K562 treated with DMSO at 1 percent for 12 hours (cell line): ENCODE results near the gene CYP3A4. TPM values are rescaled to one million over a fixed set of nuclear protein-coding genes. Genes with fewer than 3 reads are reported as not detected.

Experiments used
- total RNA-seq: library from RNA; unstranded; fragments of 300-600 nt; gene quantifications from 2 replicates; pipeline ENCODE4 v1.2.3, GENCODE V29; 2022; ENCODE audit not compliant: insufficient read depth

CYP3A4 gene
- total RNA-seq = not detected in 2 replicates

GRCh38 chr7:99784007-99784406 is at the start of gene CYP3A4:
TSS of gene CYP3A4 (minus strand) at chr7:99784184. CDS start at chr7:99784081, 103 bp downstream.

DNA sequence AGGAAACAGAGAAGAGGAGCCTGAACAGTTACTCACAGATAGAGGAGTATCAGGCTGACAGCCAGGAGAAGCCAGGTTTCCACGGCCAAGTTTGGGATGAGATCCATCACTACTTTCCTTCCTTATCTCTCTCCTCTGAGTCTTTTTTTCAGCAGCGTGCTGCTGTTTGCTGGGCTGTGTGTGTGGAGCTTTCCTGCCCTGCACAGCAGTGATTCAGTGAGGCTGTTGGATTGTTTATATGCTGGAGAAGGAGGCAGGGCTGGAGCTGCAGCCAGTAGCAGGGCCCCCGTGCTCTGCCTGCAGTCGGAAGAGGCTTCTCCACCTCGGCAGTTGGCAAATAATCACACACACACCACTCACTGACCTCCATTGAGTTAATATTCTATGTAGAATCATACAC is 49.0 kb downstream of the CYP3A4 start, which contains the start of gene CYP3A7:
Gene CYP3A7, minus strand, starts transcription at position 210 of the 400 bp plus-strand sequence. Its CDS starts 103 bp downstream, at position 107.

Other genes with a start within 250 kb of the CYP3A4 start
- gene FAM200A, start 232.1 kb downstream of the CYP3A4 start, total RNA-seq = 3.5 and 11.1 TPM in 2 replicates
- gene ZNF655, start 225.5 kb downstream of the CYP3A4 start, total RNA-seq = 37.2 and 85.5 TPM in 2 replicates
- gene TMEM225B, start 185.9 kb downstream of the CYP3A4 start, total RNA-seq = not detected in 2 replicates
- 6.8 and 12.2 TPM in 2 replicates for gene ZSCAN25, start 167.2 kb downstream of the CYP3A4 start, total RNA-seq
- gene CYP3A5, start 104.2 kb downstream of the CYP3A4 start, total RNA-seq = 3.2 and 11.1 TPM in 2 replicates
- not detected in 2 replicates for gene CYP3A7, start 49.0 kb downstream of the CYP3A4 start, total RNA-seq
- gene CYP3A43, start 43.8 kb upstream of the CYP3A4 start, total RNA-seq = not detected in 2 replicates
- gene OR2AE1, start 92.8 kb upstream of the CYP3A4 start, total RNA-seq = not detected in 2 replicates
- gene TRIM4, start 135.3 kb upstream of the CYP3A4 start, total RNA-seq = 22.1 and 47.3 TPM in 2 replicates
- not detected in 2 replicates for gene GJC3, start 145.4 kb upstream of the CYP3A4 start, total RNA-seq
- gene AZGP1, start 191.8 kb upstream of the CYP3A4 start, total RNA-seq = not detected in 2 replicates
- 7.7 and 24.0 TPM in 2 replicates for gene ZKSCAN1, start 231.4 kb upstream of the CYP3A4 start, total RNA-seq